NCI-H2029 (cell line): ENCODE data around the gene PTK7.

Experiments
- DNase-seq: peaks from one replicate; lab custom pipeline; 2025; lab: John Stamatoyannopoulos, UW

Gene PTK7

GRCh38 chr6:43180985-43181384 is 104.9 kb downstream of the PTK7 start:
- DNase-seq = no peak

- no peak for DNase-seq
These were observed 105.5 kb downstream of the PTK7 start for GRCh38 chr6:43181621-43181941.

- peak; percentile 77 for DNase-seq
These were observed 106.1 kb downstream of the PTK7 start, which contains the start of gene CUL9 for GRCh38 chr6:43181942-43182860. CUL9 (plus strand) TSS chr6:43182196; CDS start chr6:43184311, 2,115 bp downstream.

GRCh38 chr6:43183441-43183840 is 107.3 kb downstream of the PTK7 start:
- no peak for DNase-seq

- DNase-seq = no peak
These were observed 108.3 kb downstream of the PTK7 start for GRCh38 chr6:43184268-43184985.

GRCh38 chr6:43185391-43185985 is 109.4 kb downstream of the PTK7 start:
- no peak for DNase-seq

GRCh38 chr6:43186019-43186418 is 109.9 kb downstream of the PTK7 start:
- DNase-seq = no peak

GRCh38 chr6:43186706-43187105 is 110.6 kb downstream of the PTK7 start:
- no peak for DNase-seq

- DNase-seq = no peak
These were observed 111.7 kb downstream of the PTK7 start for GRCh38 chr6:43187821-43188220.

GRCh38 chr6:43188426-43188825 is 112.3 kb downstream of the PTK7 start:
- no peak for DNase-seq

GRCh38 chr6:43189776-43190304 is 113.7 kb downstream of the PTK7 start:
- no peak for DNase-seq

GRCh38 chr6:43192911-43193310 is 116.8 kb downstream of the PTK7 start:
- no peak for DNase-seq

GRCh38 chr6:43193929-43194328 is 117.8 kb downstream of the PTK7 start:
- no peak for DNase-seq

GRCh38 chr6:43196337-43196736 is 120.2 kb downstream of the PTK7 start:
- no peak for DNase-seq

- no peak for DNase-seq
These were observed 123.8 kb downstream of the PTK7 start for GRCh38 chr6:43199912-43200311.

GRCh38 chr6:43200541-43200940 is 124.4 kb downstream of the PTK7 start:
- DNase-seq = no peak

GRCh38 chr6:43202451-43202850 is 126.3 kb downstream of the PTK7 start:
- no peak for DNase-seq

- DNase-seq = no peak
These were observed 127.1 kb downstream of the PTK7 start for GRCh38 chr6:43203029-43203717.

GRCh38 chr6:43203718-43204095 is 127.6 kb downstream of the PTK7 start:
- DNase-seq = no peak

- DNase-seq = no peak
These were observed 128.4 kb downstream of the PTK7 start for GRCh38 chr6:43204271-43205105.

- no peak for DNase-seq
These were observed 129.7 kb downstream of the PTK7 start for GRCh38 chr6:43205849-43206248.
